Hematopoietic multipotent progenitor cell treated with erythropoietin and hydrocortisone succinate and interleukin-3 and kit ligand, for 15 days (in vitro differentiated cells): Measurements from ENCODE around the gene GRIP2.

Source experiments
- DNase-seq: peaks from one replicate; pipeline ENCODE4 v3.0.0-alpha.2; 2015; ENCODE audit warnings: low spot score

Gene GRIP2

DNA sequence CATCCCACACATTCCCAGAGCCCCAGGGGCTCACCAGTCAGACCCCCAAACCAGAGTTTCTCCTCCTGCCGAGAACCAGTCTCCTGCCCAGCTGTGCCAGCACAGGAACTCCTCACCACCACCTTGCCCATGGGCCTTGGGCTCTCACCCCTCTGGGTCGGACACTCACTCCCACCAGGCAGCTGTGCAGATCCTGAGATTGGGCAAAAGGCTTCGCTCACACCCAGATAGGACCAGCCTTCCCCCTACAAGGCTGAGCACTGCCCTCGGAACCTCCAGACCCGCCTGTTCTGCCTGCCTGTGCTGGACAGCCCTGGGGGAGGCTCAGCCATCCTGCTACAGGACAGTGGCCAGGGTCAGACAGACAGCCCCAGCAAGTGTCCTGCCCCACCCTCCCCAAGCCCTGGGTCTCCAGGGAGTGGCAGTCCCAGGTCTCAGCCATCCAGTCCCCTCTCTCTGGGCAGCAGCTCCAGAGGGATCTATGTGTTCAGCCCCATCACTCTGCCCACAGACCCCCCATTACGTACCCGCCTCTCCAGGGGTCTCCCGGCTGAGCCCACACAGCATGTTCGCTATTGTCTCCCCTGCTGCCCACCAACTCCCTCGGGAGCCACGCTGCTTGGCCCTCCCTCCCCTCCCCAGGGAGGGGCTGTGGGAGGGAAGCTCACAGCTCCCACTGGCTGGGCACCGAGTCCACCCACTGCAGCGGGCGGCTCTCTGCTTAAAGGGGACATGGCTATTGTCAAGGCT is at the start of gene GRIP2:
Gene GRIP2, minus strand, starts transcription at position 601 of the 750 bp plus-strand sequence. Its CDS starts 34 bp downstream, at position 567.
- DNase-seq = no peak

DNA sequence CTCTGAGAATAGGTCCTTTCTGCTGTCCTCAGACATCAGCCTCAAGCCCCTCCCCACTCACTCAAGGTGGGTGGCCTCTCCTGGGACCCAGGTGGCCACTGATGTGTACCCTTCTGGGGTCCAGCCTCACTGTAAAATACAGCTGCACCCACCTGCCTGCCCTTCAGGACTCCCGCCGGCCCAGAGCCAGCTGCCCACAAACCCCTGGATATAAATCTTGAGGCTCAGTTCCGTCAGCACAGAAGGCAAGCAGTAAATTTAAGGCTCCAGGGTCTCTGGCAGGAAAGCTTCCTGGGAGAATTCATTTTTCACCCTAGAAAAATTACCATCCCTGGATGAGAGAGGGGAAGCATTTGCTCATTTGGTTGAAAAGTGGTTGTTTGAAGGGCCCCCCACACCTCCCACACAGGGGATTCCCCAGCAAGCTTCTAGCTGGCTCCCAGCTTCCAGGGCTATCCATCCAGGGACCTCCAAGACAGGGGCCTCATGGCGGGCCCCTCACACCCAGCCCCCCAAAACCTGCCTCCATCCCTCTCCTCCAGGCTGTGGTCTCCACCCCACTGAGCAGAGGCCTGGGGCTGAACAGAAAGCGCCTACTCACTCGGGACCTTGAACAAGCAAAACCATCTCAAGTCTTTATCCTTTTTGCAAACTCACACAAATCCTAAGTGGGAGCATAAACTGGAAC is 48.4 kb upstream of the GRIP2 start:
- DNase-seq = no peak

DNA sequence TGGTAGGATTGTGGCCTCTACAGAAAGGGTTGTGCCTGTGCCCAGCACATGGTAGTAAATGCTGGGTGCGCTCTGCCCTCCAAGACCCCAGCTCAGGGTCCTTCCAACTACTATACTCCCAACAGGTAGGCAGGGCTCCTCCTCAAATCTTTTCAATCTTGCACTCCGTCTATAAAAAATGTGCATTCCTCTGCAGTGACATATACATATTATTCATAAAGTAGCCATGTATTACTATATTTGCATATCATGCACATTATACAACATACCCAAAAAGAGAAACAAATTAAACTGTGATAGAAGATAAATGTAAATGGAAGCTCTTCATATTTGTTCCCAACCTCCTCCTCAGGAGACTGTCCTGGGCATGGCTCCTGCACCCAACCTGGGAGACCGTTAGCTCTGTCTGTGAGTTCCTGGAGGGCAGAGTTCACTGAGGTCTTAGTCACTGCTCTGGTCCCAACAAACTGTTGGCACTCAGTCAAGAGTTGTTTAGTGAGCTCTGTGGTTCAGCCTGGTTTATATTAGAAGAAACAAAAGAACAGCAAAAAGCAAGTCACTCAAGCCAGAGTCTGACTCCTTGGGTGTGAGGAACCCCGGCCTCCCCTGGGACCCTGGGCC is 47.7 kb upstream of the GRIP2 start:
- DNase-seq = no peak

DNA sequence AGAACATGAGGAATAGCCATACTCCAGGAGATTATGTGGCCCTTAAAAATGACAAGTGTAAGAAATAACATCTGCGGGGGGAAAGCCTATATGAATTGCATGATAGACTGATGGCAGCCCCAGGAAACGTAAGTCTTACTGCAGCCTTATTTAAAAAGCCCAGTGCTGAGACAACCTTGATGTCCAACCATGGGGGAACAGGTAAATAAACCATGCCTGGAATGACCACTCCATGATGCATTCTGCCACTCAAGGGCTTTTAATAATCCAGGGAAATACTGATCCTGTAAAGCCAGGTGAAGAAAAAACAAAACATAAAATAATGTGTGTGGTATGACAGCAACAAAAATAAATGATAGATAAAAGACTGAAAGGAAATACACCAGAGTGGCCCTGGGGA is 46.5 kb upstream of the GRIP2 start:
- DNase-seq = no peak

DNA sequence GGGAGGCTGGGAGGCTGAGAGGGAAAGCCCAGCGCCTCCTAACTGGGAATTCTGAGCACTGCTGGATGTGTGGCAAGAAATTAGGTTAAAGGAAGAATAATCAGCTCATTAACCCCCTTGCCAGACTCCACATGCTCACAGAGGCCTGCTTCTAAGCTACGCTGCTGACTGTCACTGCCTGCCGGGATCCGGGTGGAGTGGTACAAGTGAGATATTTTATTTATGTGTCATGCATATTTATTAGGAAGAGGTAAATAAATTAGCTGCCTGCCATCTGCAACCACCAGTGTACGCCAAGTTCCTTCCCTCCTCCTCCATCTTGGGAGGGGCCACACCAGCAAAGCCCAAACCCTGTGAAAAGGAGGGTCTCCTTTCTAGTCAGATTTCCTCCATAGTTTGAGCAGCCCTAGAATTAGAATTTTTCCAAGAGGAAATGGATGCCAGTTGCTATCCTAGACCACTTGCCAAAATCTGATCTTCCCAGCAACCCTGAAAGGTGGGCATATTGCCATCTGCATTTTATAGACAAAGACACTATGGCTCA is 43.5 kb upstream of the GRIP2 start:
- DNase-seq = no peak

DNA sequence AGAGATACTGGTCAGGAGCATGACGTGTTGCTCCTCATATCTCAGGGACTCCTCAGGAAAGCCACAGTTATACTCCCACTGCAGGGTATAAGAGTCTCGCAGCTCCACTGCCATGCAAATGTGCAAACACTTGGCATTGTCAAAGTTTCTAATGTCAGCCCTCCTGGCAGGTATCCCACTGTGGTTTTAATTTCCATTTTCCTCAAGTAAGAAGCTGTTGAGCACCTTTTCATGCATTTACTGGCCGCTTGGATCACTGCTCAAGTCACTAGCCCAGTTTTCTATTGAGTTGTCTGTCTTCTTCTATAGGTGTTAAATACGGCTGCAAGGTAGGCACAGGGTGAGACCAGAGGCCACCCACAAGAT is 41.9 kb upstream of the GRIP2 start:
- no peak for DNase-seq

DNA sequence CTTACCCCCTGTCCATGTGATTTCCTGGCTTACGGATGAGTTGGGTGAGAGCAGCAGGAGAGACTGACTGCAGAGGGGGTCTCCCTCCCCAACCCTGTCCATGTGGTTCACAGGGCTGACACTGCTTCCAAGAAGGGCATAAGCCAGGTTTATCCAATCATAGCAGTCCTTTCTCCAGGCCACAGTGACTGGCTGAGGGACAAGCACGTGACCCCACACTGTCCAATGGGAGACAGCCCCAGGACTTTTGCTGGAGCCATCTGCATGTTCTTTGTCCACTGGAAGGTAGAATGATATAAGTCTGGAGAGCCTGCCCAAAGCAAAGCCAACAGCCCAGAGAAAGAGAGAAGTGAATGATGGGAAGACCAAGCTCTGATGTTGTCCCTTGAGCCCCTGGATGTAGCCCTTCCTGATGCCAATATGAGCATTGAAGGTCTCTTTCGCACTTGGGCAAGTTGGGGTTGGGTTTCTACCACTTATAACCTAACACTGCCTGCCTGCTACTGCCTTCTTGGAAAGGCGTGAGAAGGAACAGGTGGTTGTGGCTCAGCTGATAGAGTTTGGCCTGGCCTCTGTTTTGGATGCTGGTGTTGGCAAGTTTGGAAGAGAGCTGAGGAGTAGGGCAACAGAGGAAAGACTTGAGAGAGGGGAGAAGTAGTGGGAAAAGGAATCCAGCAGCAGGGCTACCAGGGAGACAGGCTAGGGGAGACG is 41.3 kb upstream of the GRIP2 start:
- DNase-seq = no peak

DNA sequence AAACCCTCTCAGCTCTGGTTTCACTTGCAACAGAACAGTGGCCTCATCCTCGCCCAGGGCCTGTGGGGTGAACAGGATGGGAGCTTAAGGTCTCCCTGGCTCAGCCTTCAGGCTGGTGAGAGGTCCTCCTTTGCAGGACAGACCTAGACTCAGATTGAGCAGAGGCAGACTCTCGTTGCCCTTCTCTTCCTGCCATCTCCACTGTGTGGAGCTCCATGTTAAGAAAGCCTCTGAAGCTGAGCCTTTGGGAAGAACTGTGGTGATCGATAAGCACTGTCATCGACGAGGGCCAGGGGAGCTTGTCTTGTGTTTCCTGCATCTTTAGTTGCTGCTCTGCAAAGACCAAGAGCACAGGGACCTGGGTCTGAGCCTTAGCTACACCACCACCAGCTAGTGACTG is 37.8 kb upstream of the GRIP2 start:
- DNase-seq = no peak

DNA sequence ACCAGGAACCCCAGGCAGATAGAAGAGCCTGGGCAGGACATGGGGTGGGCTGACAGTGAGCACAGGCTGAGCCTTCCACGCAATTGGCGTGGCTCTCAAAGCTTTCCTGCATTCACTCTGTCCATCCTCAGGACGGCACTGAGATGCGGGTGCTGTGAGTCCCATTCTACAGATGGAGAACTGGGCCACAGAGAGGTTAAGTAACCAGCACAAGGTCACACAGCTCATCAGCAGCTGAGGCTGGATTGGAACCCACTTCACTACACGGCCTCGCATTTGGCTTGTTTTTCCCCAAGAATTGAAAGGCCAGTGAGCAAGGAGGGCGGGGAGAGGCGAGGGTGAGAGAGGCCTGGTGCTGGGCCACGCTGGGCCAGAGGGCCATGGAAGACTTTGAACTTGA is 36.0 kb upstream of the GRIP2 start:
- no peak for DNase-seq

DNA sequence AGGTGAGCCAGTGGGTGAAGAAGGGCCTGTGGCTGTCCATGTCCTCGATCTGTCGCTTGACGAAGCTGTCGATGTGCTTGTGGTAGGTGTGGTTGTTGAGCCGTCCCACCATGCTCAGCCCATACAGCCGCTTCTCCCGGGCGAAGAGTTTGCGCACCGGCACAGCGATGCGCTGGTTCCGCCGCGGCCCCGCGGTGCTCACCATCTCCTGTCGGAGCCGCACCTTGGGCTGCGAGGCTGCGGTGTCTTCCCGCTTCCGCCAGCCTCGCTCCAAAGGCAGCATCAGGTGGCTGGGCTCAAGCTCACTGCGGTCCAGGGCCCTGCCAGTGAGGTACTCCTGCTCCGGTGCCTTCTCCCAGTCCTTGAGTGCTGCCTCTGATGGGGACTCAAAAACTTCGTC is 34.0 kb upstream of the GRIP2 start:
- no peak for DNase-seq

DNA sequence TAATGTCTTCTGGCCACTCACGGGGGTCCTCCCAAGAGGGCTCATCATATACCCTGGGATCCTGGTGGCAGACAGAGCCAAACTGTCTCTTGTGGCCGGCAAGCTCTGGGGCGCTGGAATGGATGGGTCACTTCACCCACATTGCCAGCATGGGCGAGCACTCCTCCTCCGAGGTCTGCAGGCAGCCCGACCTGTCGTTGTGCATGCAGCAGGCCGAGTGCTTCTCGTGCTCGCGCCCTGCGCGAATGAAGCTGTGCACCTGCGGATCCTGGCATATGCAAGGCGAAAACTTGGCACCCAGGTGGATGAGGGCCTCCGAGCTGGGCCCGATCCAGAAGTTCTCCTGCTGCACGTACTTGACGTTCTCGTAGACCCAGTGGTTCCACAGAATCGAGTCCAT is 33.6 kb upstream of the GRIP2 start:
- DNase-seq = no peak

DNA sequence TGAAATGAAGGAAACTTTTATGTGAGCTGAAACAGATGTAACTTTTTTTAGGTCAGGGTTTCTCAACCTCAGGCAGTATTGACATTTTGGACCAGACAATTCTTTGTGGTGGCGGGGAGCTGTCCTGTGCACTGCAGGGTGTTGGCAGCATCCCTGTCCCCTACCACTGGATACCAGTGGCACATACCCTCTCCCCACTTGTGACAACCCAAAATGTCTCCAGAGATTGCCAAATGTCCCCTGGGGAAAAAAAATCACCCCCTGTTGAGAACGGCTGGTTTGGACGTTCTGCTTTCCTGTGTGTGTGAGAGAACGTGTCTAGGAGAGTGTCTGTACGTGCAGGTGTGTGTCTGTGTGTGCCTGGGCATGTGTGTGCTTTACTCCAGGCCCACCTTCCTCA is 30.7 kb upstream of the GRIP2 start:
- DNase-seq = no peak

DNA sequence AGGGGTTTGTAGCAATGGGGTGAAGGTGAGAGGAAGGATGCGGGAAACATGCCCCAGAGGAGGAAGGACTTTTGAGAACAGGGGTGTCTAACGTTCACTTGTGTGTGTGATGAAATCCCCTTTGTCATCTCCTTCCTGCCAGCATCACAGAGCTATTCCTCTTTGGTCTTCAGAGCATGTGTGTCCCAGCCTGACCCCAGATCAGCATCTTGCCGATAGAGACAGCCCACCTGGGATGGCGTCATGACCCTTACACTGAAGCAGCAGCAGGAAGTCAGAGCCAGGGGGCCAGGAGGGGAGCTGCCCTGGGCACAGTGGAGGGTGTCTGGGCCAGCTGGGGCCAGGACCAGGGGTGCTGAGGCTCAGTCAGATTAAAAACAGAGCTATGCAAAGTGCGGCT is 29.9 kb upstream of the GRIP2 start:
- no peak for DNase-seq

DNA sequence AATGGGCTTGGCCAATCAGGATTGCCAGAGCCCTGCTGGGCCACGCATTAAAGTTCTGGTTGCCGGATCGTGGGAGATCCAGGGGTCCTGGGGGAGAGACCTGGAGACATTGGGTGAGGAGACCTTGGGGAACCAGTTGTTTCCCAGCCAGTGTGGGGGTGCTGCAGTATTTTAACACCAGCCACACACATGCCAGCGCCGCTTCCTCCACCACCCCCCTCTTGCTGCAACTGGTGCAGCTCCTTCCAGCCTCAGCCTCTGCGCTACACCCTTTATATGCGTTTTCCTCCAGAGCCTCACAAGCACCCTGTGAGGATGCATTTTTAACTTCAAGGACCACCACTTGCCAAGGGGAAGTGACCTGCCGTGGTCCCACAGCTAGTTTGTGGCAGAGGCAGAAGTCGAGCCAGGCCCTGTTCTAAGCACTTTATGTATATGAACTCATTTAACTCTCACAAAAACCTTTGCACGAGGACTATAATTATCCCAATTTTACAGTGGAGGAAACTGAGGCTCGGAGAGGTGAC is 29.4 kb upstream of the GRIP2 start:
- no peak for DNase-seq

DNA sequence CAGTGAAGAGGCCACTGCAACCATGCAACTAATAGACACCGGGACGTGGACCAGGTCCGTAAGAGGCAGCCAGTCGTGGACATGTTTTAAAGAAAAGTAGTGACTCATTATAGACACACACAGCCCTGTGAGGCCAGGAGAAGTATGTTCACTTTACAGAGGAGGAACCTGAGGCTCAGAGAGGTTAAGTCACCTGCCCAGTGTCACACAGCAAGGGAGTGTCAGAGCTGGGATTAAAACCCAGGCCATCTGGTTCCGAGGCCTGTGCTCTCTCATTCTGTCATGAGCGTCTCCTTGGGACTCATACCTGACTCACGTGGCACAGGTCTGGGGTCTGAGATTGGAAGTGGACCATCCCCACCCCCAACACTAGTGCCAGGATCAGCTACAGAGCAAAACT is 28.1 kb upstream of the GRIP2 start:
- no peak for DNase-seq

DNA sequence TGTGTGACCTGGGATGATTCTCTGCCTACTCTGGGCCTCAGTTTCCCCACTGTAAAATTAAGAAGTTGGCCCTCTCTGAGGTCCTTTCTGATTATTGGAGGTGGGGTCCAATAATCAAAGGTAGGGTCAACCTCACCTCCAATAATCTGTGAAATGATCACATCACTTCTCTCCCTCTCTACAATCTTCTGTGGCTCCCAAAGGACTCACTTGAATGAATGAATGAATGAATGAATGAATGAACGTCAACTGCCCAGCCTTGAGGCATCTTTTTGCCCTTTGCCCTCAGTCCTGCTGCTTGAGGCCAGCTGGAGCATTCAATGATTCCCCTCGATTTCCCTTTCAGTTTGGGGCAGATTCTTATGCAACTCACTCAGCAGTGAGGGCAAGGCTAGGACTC is 26.7 kb upstream of the GRIP2 start:
- DNase-seq = no peak

DNA sequence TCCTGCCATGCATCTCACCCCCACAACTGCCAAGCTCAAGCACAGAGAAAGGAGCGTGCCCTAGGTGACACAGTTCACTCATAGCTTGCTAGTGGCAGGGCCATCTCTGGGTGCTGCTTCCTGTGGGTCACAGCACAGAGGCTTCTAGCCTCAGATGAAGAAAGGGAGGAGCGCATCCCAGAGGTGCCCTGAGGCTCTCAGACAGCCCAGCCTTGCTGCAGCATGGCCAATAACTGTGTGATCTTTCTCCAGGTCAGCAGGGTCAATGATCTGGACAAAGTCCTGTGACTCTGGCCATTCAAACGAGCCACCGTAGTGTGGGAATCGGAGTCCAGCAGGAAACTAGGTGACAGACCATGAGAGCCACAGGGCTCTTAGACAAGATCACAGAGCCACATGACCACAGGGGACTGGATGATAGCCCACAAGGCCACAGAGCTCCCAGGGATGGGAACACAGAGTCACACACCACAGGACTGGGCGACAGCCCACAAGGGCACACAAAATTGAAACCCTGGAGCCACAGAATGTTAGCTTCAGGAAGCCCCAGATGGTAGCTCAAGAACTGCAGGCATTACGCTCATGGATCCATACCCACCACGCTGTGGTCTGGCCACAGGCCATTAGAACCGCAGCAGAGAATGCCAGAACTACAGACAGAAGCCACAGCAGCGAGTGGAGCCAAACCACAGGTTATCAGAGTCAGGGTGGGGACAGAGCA is 25.9 kb upstream of the GRIP2 start:
- DNase-seq = no peak

DNA sequence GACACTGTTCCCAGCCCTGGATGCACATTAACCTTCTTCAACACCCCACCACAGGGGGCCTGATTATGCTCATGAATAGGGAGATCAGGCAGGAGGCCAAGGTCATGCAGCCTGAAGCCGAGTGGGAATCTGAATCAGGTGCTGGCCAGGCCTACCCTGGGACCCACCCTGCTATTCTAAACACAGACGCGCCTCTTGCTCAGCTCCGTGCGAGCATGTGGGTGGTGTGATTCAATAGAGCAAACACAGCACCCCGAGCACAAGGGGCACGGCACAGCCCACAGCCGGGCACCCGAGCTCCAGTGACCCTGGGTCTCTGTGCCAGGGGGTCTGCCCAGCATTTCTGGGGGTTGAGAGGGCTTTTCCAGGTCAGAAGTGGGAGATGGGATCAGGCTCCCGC is 24.6 kb upstream of the GRIP2 start:
- no peak for DNase-seq

DNA sequence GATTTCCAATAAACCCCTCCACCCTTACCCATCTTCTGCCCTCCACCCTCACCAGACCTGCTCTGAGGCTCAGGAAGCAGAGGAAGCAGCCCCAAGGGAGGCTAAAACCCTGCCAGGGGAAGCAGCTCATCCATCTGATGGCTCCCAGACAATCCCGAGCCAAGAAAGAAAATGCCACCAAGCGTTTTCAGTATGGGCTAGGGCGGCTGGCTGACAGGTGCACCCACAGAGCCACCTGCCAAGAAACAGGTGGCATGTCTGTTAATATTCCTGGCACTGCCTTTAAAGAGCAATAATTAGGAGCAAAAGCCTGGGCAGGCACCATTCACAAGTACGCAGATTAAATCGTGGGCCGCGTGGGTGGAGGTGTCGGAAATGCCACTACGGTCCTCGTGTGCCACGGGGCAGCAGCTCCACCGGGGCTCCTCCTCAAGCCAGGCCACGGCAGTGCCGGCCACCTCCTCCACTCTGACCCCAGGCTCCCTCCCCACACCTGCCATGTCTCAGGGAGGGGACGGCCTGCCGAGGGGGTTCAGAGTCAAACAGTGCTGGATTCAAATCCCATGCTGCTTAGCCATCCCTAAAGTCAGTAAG is 23.9 kb upstream of the GRIP2 start:
- no peak for DNase-seq

DNA sequence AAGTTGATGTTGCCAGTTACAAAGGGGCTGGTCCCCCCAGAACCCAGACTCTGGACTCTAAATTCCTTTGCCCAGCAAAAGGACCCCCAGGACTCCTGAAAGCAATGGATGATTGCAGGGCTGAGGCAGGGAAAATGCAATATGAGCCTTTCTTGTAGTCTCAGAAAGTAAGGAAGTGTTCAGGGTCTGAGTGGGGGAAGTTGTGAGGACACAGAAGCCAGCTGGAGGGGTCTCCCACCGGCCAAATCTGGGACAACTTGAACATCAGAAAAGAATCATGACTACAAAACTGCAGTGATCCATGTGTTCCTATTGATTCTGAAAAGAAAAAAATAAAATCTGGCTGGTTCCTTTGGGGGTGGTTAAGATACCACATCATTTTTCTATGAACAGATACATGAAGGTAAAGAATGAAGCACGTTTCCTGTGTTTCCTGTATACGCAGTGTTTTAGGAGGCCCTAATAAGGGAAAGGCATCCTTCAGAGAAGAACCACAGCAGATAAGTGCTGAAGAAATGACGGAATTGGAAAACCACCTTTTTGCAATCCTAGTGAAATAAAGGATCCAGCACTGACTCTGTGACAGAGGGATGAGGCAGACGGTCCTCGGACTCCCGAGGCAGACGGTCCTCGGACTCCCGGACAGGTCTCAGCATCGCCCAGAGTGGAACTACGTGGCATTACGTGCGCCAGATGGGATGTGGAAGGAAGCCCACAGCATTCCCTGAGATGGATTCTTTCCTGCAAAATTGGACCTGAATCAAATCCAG is 22.2 kb upstream of the GRIP2 start:
- no peak for DNase-seq
